ENCODE results near the gene YTHDC1. TPM values are rescaled to one million over a fixed set of nuclear protein-coding genes. Genes with fewer than 3 reads are reported as not detected.
"Not testable (repeated sequence)": the region's sequence is repeated elsewhere in the genome, so short reads cannot be mapped to it uniquely, and the experiment has no call there.

YTHDC1 gene
- total and polyA plus RNA-seq, 2 experiments from 2014 or later: 29.8 to 38.0 TPM

DNA sequence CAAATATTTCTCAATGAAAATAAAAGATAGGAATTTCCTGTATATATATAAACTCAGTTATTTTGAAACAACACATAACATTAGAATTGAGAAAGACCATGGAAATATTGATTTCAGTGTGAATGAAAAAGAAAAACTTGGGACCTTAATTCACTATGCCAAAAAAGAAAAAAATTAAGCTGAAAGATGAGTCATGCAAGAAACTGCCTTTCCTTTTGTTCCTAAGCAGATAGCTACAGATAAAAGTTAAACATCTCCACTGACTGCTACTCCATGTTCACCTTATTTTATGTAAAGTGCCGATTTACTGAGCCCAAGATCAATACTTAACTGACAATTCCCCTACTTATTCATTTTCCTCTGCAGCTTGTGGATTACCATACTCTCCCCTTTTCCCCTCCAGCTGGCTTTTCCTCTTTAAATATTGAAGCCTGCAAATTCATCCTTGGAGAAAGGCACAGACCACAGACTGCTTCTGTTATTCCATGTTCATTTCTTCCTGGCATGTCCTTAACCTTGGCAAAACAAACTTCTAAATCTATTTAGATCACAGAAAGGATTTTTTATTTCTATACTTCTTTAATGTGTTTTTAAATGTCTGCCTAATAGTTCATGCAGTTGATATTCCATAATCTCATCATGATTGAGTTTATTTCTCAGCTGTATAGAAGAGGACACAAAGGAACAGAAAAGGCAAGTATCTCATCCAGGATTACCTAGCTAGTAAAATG lies 40.5 kb upstream of the YTHDC1 start:
- in situ Hi-C loops (cut with MboI): no loop called here
- 21 to 33% methylated on average over 1 of the region's 1 CpG for WGBS, 2 experiments (ENCODE audit: low coverage in 1 of 2, low lambda C conversion rate in 2 of 2, missing lambda C conversion rate in 2 of 2)

GRCh38 chr4:68389386-68389913 lies 39.6 kb upstream of the YTHDC1 start:
- in situ Hi-C loops (cut with MboI): loop anchor here (10.0 kb wide), 1 partner anchor 115 kb away; no protein-coding TSS in a partner anchor
- not testable (repeated sequence) for H4K20me1 ChIP-seq (ENCODE audit: insufficient read depth); H3K4me3 ChIP-seq; H3K36me3 ChIP-seq (ENCODE audit: low read depth); H3K9me2 ChIP-seq (ENCODE audit: insufficient read depth); H3K9ac ChIP-seq; H3K4me1 ChIP-seq (ENCODE audit: insufficient read depth); H3K9me3 ChIP-seq (ENCODE audit: low read depth); H3K27ac ChIP-seq; H3F3A ChIP-seq (ENCODE audit: insufficient read depth); H2AFZ ChIP-seq; H3K4me2 ChIP-seq (ENCODE audit: unreplicated experiment); DNase-seq; H3K79me2 ChIP-seq (ENCODE audit: insufficient read depth)
- WGBS, 2 experiments (ENCODE audit: low coverage in 1 of 2, low lambda C conversion rate in 2 of 2, missing lambda C conversion rate in 2 of 2): 52 to 60% methylated on average over 6 of the region's 6 CpGs
- H3K27me3 ChIP-seq (replicated peaks; ENCODE audit: insufficient read depth): peaks cover 26% of the 10 kb centered on the region

More for the DNA sequence above, 40.5 kb upstream of the YTHDC1 start:
- H3K4me1 ChIP-seq (ENCODE audit: insufficient read depth): peaks cover 4% of the 10 kb centered on the region; the same call in 1 of the 2 replicates
- no peak for TF ChIP-seq EZH2 (IDR thresholded peaks at IDR 0.05; ENCODE audit: insufficient read depth, poor library complexity, severe bottlenecking)
- TF ChIP-seq EZH2phosphoT487 (IDR thresholded peaks at IDR 0.05; ENCODE audit: insufficient read depth, low read depth): no peak
- H2AFZ ChIP-seq: no peak overlapping the region
- no peaks in the 10 kb centered on the region for H3K79me2 ChIP-seq (ENCODE audit: insufficient read depth)
- H4K20me1 ChIP-seq (ENCODE audit: insufficient read depth): no peaks in the 10 kb centered on the region
- no peak overlapping the region for H3K9ac ChIP-seq
- H3F3A ChIP-seq (ENCODE audit: insufficient read depth): no peaks in the 10 kb centered on the region
- no peak overlapping the region for H3K4me3 ChIP-seq
- no peaks in the 10 kb centered on the region for H3K9me2 ChIP-seq (ENCODE audit: insufficient read depth)
- H3K27me3 ChIP-seq (replicated peaks; ENCODE audit: insufficient read depth): peaks cover 17% of the 10 kb centered on the region
- no peak overlapping the region for H3K27ac ChIP-seq
- no peak overlapping the region for H3K4me2 ChIP-seq (ENCODE audit: unreplicated experiment)
- DNase-seq: peak; percentile 27
- no peaks in the 10 kb centered on the region for H3K9me3 ChIP-seq (ENCODE audit: low read depth)
- no peaks in the 10 kb centered on the region for H3K36me3 ChIP-seq (ENCODE audit: low read depth)

DNA sequence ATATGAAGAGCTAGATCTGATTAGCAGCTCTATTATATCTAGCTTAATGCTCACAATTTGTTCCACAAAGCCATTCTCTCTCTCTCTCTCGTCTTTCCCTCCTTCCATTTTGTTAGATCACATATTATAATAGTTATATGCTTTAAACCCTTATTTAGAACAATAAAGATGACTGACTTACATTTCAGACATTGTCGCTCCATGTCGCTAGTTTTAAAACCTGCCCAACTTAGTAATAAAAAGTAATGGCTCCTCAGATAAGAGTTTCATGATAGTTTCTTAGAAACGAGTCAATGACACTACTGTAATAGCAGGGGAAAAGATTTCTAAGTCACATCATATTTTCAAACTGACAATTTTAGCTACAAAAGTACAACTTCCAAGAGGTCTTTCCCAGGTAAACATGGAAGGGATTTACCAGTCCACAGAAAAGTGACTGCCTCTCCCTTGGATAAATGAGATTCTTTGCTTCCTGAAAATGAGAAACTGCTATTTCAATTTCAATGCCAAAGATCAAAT lies 38.5 kb upstream of the YTHDC1 start:
- WGBS, 2 experiments (ENCODE audit: low coverage in 1 of 2, low lambda C conversion rate in 2 of 2, missing lambda C conversion rate in 2 of 2): 61 to 72% methylated on average over 4 of the region's 4 CpGs

GRCh38 chr4:68385267-68385666 lies 35.4 kb upstream of the YTHDC1 start:
- WGBS, 2 experiments (ENCODE audit: low coverage in 1 of 2, low lambda C conversion rate in 2 of 2, missing lambda C conversion rate in 2 of 2): 12 to 18% methylated on average over 2 of the region's 2 CpGs
- in situ Hi-C loops (cut with MboI): loop anchor here (10.0 kb wide), 1 partner anchor 110 kb away; no protein-coding TSS in a partner anchor
- H3K9me3 ChIP-seq (ENCODE audit: low read depth): no peaks in the 10 kb centered on the region

More for the DNA sequence above, 38.5 kb upstream of the YTHDC1 start:
- DNase-seq: no peak
- Histone ChIP-seq H3F3A (ENCODE audit: insufficient read depth) (no peaks in the 10 kb centered on the region), H3K4me1 (ENCODE audit: insufficient read depth) (peaks cover 4% of the 10 kb centered on the region; the same call in 1 of the 2 replicates), H3K36me3 (ENCODE audit: low read depth) (no peaks in the 10 kb centered on the region), H3K9me2 (ENCODE audit: insufficient read depth) (no peaks in the 10 kb centered on the region), H3K4me3 (no peak overlapping the region), H3K4me2 (ENCODE audit: unreplicated experiment) (no peak overlapping the region), H3K9me3 (ENCODE audit: low read depth) (no peaks in the 10 kb centered on the region), H3K27ac (no peak overlapping the region), H3K79me2 (ENCODE audit: insufficient read depth) (no peaks in the 10 kb centered on the region), H3K9ac (no peak overlapping the region), H4K20me1 (ENCODE audit: insufficient read depth) (no peaks in the 10 kb centered on the region), H3K27me3 (replicated peaks; ENCODE audit: insufficient read depth) (peaks cover 36% of the 10 kb centered on the region), H2AFZ (no peak overlapping the region)
- in situ Hi-C loops (cut with MboI): loop anchor here (10.0 kb wide), 1 partner anchor 114 kb away; no protein-coding TSS in a partner anchor
- no peak for TF ChIP-seq EZH2phosphoT487 (IDR thresholded peaks at IDR 0.05; ENCODE audit: insufficient read depth, low read depth)
- TF ChIP-seq EZH2 (IDR thresholded peaks at IDR 0.05; ENCODE audit: insufficient read depth, poor library complexity, severe bottlenecking): no peak

More at GRCh38 chr4:68385267-68385666, 35.4 kb upstream of the YTHDC1 start:
- Histone ChIP-seq H3K4me1 (ENCODE audit: insufficient read depth) (peaks cover 4% of the 10 kb centered on the region; the same call in 1 of the 2 replicates), H3K27me3 (replicated peaks; ENCODE audit: insufficient read depth) (peaks cover 37% of the 10 kb centered on the region; the same call in 1 of the 2 replicates), H3K79me2 (ENCODE audit: insufficient read depth) (no peaks in the 10 kb centered on the region), H4K20me1 (ENCODE audit: insufficient read depth) (no peaks in the 10 kb centered on the region), H3K9me2 (ENCODE audit: insufficient read depth) (no peaks in the 10 kb centered on the region), H3F3A (ENCODE audit: insufficient read depth) (no peaks in the 10 kb centered on the region), H3K36me3 (ENCODE audit: low read depth) (no peaks in the 10 kb centered on the region), H3K4me2 (ENCODE audit: unreplicated experiment) (no peak overlapping the region), H3K9ac (no peak overlapping the region), H3K4me3 (no peak overlapping the region), H2AFZ (no peak overlapping the region), H3K27ac (no peak overlapping the region)
- TF ChIP-seq EZH2phosphoT487 (IDR thresholded peaks at IDR 0.05; ENCODE audit: insufficient read depth, low read depth) (no peak), EZH2 (IDR thresholded peaks at IDR 0.05; ENCODE audit: insufficient read depth, poor library complexity, severe bottlenecking) (no peak)
- no peak for DNase-seq

All from GM23248 (cell line).